GM12864 (cell line): Measurements from ENCODE around the gene LRRTM4.

Source experiments
- DNase-seq: peaks from one replicate; pipeline ENCODE4 v3.0.0-alpha.2; 2011; ENCODE audit warnings: low read depth
- H3K4me3 ChIP-seq: 2 replicates; pipeline ENCODE4 v1.5.1; 2011; ENCODE audit warnings: mild to moderate bottlenecking, low read depth, low read length, control low read depth
- TF ChIP-seq, protein P1 (sequence below): IDR thresholded peaks from 2 replicates; pipeline ENCODE4 v1.5.1; 2011; ENCODE audit warnings: low read depth, mild to moderate bottlenecking, moderate library complexity, low read length, control low read depth, inconsistent platforms; ENCODE audit errors: missing control alignments

The LRRTM4 gene

DNA sequence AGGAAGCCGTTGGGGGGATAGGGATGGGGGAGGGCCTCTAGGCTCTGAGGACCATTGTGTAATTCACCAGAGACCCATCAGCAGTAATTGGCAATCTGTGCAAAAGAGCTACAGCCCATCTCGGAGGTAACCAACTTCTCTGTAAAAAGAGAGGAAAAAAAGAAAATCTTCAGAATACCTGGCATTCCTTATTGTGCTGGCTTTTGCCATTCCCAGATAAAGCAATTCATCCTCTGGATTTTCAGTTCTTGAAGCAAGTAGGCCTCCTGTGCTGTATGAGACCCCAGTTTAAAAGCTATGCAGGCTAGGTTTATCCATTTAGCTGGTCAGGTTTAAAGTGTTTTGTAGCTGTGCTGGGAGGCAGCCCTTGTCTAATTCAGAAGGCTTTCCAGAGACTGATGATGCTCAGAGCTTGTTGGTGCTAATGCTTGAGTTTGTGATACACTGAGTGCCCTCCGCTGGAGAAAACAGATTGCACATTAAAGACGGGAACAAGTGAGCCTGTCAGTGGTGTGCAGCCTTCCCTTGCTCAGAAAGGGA is at the start of gene LRRTM4:
TSS of gene LRRTM4 (minus strand) at position 446 of the 540 bp plus-strand sequence.
- H3K4me3 ChIP-seq: no peak within 1 kb of the TSS
- TF ChIP-seq, protein P1, sequence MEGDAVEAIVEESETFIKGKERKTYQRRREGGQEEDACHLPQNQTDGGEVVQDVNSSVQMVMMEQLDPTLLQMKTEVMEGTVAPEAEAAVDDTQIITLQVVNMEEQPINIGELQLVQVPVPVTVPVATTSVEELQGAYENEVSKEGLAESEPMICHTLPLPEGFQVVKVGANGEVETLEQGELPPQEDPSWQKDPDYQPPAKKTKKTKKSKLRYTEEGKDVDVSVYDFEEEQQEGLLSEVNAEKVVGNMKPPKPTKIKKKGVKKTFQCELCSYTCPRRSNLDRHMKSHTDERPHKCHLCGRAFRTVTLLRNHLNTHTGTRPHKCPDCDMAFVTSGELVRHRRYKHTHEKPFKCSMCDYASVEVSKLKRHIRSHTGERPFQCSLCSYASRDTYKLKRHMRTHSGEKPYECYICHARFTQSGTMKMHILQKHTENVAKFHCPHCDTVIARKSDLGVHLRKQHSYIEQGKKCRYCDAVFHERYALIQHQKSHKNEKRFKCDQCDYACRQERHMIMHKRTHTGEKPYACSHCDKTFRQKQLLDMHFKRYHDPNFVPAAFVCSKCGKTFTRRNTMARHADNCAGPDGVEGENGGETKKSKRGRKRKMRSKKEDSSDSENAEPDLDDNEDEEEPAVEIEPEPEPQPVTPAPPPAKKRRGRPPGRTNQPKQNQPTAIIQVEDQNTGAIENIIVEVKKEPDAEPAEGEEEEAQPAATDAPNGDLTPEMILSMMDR: no peak
- DNase-seq: no peak

DNA sequence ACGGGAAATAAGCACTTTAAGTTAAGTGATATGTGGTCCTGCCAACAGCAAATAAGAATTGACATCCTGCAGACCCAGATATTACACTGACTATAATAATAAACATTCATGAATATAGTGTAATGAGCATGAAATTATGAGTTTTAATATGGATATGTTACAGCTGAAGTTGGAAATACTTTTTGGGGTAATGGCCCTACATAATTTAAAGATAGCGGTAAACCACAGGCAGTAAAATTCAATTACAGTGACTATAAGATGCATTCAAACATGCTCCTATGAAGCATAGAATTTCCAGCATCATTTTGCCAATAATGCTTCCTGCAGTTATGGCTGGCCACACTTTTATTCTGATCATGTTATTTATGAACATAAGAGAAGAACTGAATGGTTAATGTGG is 49.4 kb upstream of the LRRTM4 start:
- no peak overlapping the region for H3K4me3 ChIP-seq
- TF ChIP-seq, protein P1: no peak
- DNase-seq: no peak

DNA sequence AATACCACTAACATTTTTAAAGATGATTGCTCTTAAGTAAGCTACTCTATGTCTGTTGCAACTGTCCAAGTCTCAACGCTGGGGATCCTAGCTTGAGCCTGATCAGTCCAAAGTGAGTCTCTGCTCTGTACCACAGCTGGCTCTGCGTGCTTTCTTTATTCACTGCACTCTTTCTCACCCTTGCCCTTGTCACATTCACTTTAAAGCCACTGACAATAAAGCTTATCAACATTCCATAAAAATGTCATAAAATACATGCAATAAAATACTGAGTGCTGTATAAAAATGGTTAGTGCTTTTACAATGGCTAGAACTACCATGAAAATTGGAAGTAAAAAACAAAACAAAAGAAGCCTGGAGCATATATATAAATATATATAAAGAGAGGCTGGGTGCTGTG is 45.5 kb upstream of the LRRTM4 start:
- TF ChIP-seq, protein P1: no peak
- no peak for DNase-seq

DNA sequence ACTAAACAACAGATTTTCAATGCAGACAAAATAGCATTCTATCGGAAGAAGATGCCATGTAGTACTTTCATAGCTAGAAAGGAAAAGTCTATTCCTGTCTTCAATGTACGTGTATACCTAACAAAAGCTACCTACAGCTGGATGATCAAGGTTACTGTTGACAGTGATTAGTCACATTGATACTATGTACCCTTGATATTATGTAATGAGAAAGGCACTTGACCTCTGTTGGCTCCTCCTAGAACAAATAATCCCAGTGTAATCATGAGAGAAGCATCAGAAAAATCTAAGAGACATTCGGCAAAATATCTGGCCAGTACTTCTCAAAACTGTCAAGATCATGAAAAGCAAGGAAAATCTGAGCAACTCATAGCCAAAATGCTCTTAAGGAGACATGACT is 44.4 kb upstream of the LRRTM4 start:
- H3K4me3 ChIP-seq: no peak overlapping the region
- TF ChIP-seq, protein P1: no peak
- DNase-seq: no peak

More for the DNA sequence above, 45.5 kb upstream of the LRRTM4 start:
- H3K4me3 ChIP-seq: no peak overlapping the region

DNA sequence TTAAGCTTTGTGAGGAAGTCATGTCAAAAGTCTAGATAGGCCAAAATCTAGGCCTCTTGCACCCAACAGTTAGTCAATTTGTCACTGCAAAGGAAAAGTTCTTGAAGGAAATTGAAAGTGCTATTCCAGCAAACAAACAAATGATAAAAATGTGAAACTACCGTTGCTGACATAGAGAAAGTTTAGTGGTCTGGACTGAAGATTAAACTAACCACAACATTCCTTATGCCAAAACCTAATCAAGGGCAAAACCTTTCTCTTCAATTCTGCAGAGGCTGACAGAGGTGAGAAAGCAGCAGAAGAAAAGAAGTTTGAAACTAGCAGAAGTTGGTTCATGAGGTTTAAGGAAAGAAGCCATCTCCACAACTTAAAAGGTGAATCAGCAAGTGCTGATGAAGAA is 44.0 kb upstream of the LRRTM4 start:
- TF ChIP-seq, protein P1: no peak
- no peak overlapping the region for H3K4me3 ChIP-seq
- no peak for DNase-seq

DNA sequence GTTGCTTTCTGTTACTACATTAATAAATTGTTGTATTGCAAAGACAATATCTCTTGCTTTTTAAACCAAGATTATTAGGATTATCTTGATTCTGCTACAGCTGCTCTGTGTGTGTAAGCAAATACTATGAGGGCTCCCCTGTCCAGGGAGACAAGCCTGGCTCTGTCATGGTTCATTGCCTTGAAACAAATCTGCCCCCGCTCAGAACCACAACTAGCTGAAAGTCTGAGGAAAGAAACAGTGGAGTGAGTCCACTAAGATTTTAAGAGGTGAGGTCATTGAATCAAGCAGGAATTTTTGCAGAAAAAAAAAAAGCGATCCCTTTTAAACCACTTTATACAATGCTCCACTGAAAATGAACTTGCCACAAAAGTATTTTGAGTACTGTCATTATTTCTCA is 30.8 kb upstream of the LRRTM4 start:
- DNase-seq: no peak
- TF ChIP-seq, protein P1: no peak
- no peak overlapping the region for H3K4me3 ChIP-seq

DNA sequence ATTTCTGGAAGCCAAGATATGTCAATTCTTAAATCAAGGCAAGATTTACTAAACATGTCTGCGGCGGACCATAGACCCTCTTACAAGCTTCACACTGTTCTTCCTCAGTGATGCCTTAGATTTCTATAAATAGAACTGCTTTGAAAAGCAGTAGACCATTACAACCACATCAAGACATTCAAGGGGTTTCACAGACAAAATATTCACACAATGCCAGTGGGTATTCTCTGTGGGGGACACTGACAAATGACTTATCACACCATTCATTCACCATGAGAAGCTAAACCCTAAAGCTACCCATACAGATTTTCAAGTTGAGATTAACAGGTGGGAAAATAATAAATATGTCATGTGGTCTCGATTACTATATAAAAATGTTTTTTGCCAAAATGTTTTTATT is 15.9 kb upstream of the LRRTM4 start:
- DNase-seq: no peak
- TF ChIP-seq, protein P1: no peak
- H3K4me3 ChIP-seq: no peak overlapping the region
